ENCODE measurements around the gene RBMS3. TPM values are rescaled to one million over a fixed set of nuclear protein-coding genes. Genes with fewer than 3 reads are reported as not detected.
A peak's percentile ranks its signal among the peaks of the same experiment; 100 is the strongest.

The RBMS3 gene
- total RNA-seq, 1 donor, result 81.1 TPM

GRCh38 chr3:29933802-29934490 lies 653.1 kb downstream of the RBMS3 start:
- Histone ChIP-seq H3K36me3 (ENCODE audit: insufficient read depth, low read length) (no peaks in the 10 kb centered on the region), H3K4me2 (ENCODE audit: insufficient read depth, low read length) (no peak overlapping the region), H3K9me3 (ENCODE audit: low read depth, low read length) (no peaks in the 10 kb centered on the region), H3K4me1 (ENCODE audit: insufficient read depth, low read length) (no peaks in the 10 kb centered on the region), H2AFZ (ENCODE audit: low read length) (no peak overlapping the region), H3K27me3 (ENCODE audit: insufficient read depth, low read length) (no peaks in the 10 kb centered on the region), H3K79me2 (ENCODE audit: insufficient read depth, low read length) (no peaks in the 10 kb centered on the region), H3K27ac (ENCODE audit: low read depth, low read length) (no peak overlapping the region), H4K20me1 (ENCODE audit: insufficient read depth, low read length) (no peaks in the 10 kb centered on the region), H3K4me3 (ENCODE audit: insufficient read depth, low read length) (no peak overlapping the region)
- no peak for DNase-seq (ENCODE audit: insufficient read length, low spot score, missing footprints)
- no peak for TF ChIP-seq CTCF (IDR thresholded peaks at IDR 0.05; ENCODE audit: extremely low read depth, low read depth, low read length)

- H3K36me3 ChIP-seq (ENCODE audit: insufficient read depth, low read length), result no peaks in the 10 kb centered on the region
These were observed 653.9 kb downstream of the RBMS3 start for GRCh38 chr3:29934751-29935150.

GRCh38 chr3:29936054-29936453 lies 655.2 kb downstream of the RBMS3 start:
- H2AFZ ChIP-seq (ENCODE audit: low read length), result no peak overlapping the region
- no peaks in the 10 kb centered on the region for H3K27me3 ChIP-seq (ENCODE audit: insufficient read depth, low read length)
- no peak overlapping the region for H3K4me3 ChIP-seq (ENCODE audit: insufficient read depth, low read length)
- H4K20me1 ChIP-seq (ENCODE audit: insufficient read depth, low read length), result no peaks in the 10 kb centered on the region
- H3K79me2 ChIP-seq (ENCODE audit: insufficient read depth, low read length), result no peaks in the 10 kb centered on the region
- TF ChIP-seq CTCF (IDR thresholded peaks at IDR 0.05; ENCODE audit: extremely low read depth, low read depth, low read length), result no peak
- no peaks in the 10 kb centered on the region for H3K9me3 ChIP-seq (ENCODE audit: low read depth, low read length)
- no peaks in the 10 kb centered on the region for H3K36me3 ChIP-seq (ENCODE audit: insufficient read depth, low read length)
- no peaks in the 10 kb centered on the region for H3K4me1 ChIP-seq (ENCODE audit: insufficient read depth, low read length)
- no peak overlapping the region for H3K4me2 ChIP-seq (ENCODE audit: insufficient read depth, low read length)
- no peak for DNase-seq (ENCODE audit: insufficient read length, low spot score, missing footprints)
- no peak overlapping the region for H3K27ac ChIP-seq (ENCODE audit: low read depth, low read length)

More at GRCh38 chr3:29934751-29935150, 653.9 kb downstream of the RBMS3 start:
- no peak overlapping the region for H3K4me2 ChIP-seq (ENCODE audit: insufficient read depth, low read length)
- H2AFZ ChIP-seq (ENCODE audit: low read length), result no peak overlapping the region
- no peaks in the 10 kb centered on the region for H3K4me1 ChIP-seq (ENCODE audit: insufficient read depth, low read length)
- H3K27ac ChIP-seq (ENCODE audit: low read depth, low read length), result no peak overlapping the region
- H3K4me3 ChIP-seq (ENCODE audit: insufficient read depth, low read length), result no peak overlapping the region
- H3K79me2 ChIP-seq (ENCODE audit: insufficient read depth, low read length), result no peaks in the 10 kb centered on the region
- no peak for TF ChIP-seq CTCF (IDR thresholded peaks at IDR 0.05; ENCODE audit: extremely low read depth, low read depth, low read length)
- no peaks in the 10 kb centered on the region for H3K9me3 ChIP-seq (ENCODE audit: low read depth, low read length)
- peak; percentile 1 for DNase-seq (ENCODE audit: insufficient read length, low spot score, missing footprints)
- H3K27me3 ChIP-seq (ENCODE audit: insufficient read depth, low read length), result no peaks in the 10 kb centered on the region
- no peaks in the 10 kb centered on the region for H4K20me1 ChIP-seq (ENCODE audit: insufficient read depth, low read length)

- H2AFZ ChIP-seq (ENCODE audit: low read length), result no peak overlapping the region
- no peak for TF ChIP-seq CTCF (IDR thresholded peaks at IDR 0.05; ENCODE audit: extremely low read depth, low read depth, low read length)
- H4K20me1 ChIP-seq (ENCODE audit: insufficient read depth, low read length), result no peaks in the 10 kb centered on the region
- no peak for DNase-seq (ENCODE audit: insufficient read length, low spot score, missing footprints)
- no peaks in the 10 kb centered on the region for H3K27me3 ChIP-seq (ENCODE audit: insufficient read depth, low read length)
- H3K36me3 ChIP-seq (ENCODE audit: insufficient read depth, low read length), result no peaks in the 10 kb centered on the region
- no peaks in the 10 kb centered on the region for H3K4me1 ChIP-seq (ENCODE audit: insufficient read depth, low read length)
- no peak overlapping the region for H3K27ac ChIP-seq (ENCODE audit: low read depth, low read length)
- H3K4me3 ChIP-seq (ENCODE audit: insufficient read depth, low read length), result no peak overlapping the region
- no peaks in the 10 kb centered on the region for H3K9me3 ChIP-seq (ENCODE audit: low read depth, low read length)
- no peaks in the 10 kb centered on the region for H3K79me2 ChIP-seq (ENCODE audit: insufficient read depth, low read length)
- no peak overlapping the region for H3K4me2 ChIP-seq (ENCODE audit: insufficient read depth, low read length)
These were observed 655.9 kb downstream of the RBMS3 start for GRCh38 chr3:29936766-29937165.

Measured in osteoblast (primary cell).